Naive thymus-derived CD4-positive, alpha-beta T cell (primary cell): ENCODE results near the gene CFH. TPM values are rescaled to one million over a fixed set of nuclear protein-coding genes. Genes with fewer than 3 reads are reported as not detected.
"Not testable (repeated sequence)": the region's sequence is repeated elsewhere in the genome, so short reads cannot be mapped to it uniquely, and the experiment has no call there.

Experiments used
- ATAC-seq: fragments of 150-1000 bp; cut with Tn5 transposase; 2 replicates; pipeline ENCODE4 v1.10.0; 2021; ENCODE audit warnings: mild to moderate bottlenecking, moderate library complexity
- CTCF ChIA-PET: fragments of 350-600 bp; sonication (Branson Sonifier 250); formaldehyde crosslinking; loops from one replicate; lab custom pipeline; 2021; ENCODE audit warnings: antibody characterized with exemption; lab: Charles Lee
- POLR2A ChIA-PET: fragments of 350-600 bp; sonication (Branson Sonifier 250); formaldehyde crosslinking; loops from one replicate; lab custom pipeline; 2021; ENCODE audit warnings: antibody characterized with exemption, inconsistent platforms; lab: Charles Lee
- DNase-seq, 9 donors: peaks; one replicate each; pipeline versions ENCODE4 v3.0.0 to v3.0.0-alpha.2; 2020 to 2022; ENCODE audit warnings: mixed read lengths in 1 of 9
- H3K27ac ChIP-seq: one replicate; pipeline ENCODE4 v1.7.0; 2013; ENCODE audit warnings: mild to moderate bottlenecking, low read depth, low read length, moderate library complexity
- H3K27me3 ChIP-seq, 2 donors: one replicate each; pipeline ENCODE4 v1.7.0; 2013; ENCODE audit warnings: low read length in 2 of 2, mild to moderate bottlenecking in 2 of 2, moderate library complexity in 2 of 2; ENCODE audit not compliant: control insufficient read depth in 2 of 2, insufficient read depth in 2 of 2
- H3K36me3 ChIP-seq, 3 experiments: 1 replicate in 2 of 3; 2 replicates in 1 of 3; pipeline ENCODE4 v1.7.0; 2013; ENCODE audit warnings: low read length in 3 of 3, mild to moderate bottlenecking in 3 of 3, moderate library complexity in 1 of 3; ENCODE audit not compliant: insufficient read depth in 3 of 3, control insufficient read depth in 2 of 3
- H3K4me1 ChIP-seq, 2 donors: one replicate each; pipeline ENCODE4 v1.7.0; 2013; ENCODE audit warnings: low read length in 2 of 2, mild to moderate bottlenecking in 2 of 2, moderate library complexity in 1 of 2; ENCODE audit not compliant: control insufficient read depth in 2 of 2, insufficient read depth in 2 of 2
- H3K4me3 ChIP-seq: 2 replicates; pipeline ENCODE4 v1.7.0; 2013; ENCODE audit warnings: mild to moderate bottlenecking, low read length
- H3K9me3 ChIP-seq, 3 experiments: 1 replicate in 2 of 3; 2 replicates in 1 of 3; pipeline ENCODE4 v1.7.0; 2013; ENCODE audit warnings: low read length in 3 of 3; ENCODE audit not compliant: control insufficient read depth in 2 of 3
- H3K27ac Mint-ChIP-seq, 9 donors: one replicate each; pipeline ENCODE4 v1.8.0; 2020 to 2022; ENCODE audit warnings: mixed read lengths in 9 of 9, mild to moderate bottlenecking in 8 of 9, moderate library complexity in 5 of 9, inconsistent platforms in 2 of 9
- H3K27me3 Mint-ChIP-seq, 5 donors: one replicate each; pipeline ENCODE4 v1.8.0; 2021 to 2022; ENCODE audit warnings: mixed read lengths in 5 of 5, mild to moderate bottlenecking in 1 of 5
- H3K36me3 Mint-ChIP-seq, 5 donors: one replicate each; pipeline ENCODE4 v1.8.0; 2020 to 2022; ENCODE audit warnings: mixed read lengths in 5 of 5, mild to moderate bottlenecking in 3 of 5, inconsistent platforms in 1 of 5
- H3K4me1 Mint-ChIP-seq, 7 donors: one replicate each; pipeline ENCODE4 v1.8.0; 2020 to 2022; ENCODE audit warnings: mixed read lengths in 7 of 7, mild to moderate bottlenecking in 3 of 7, inconsistent platforms in 1 of 7
- H3K4me3 Mint-ChIP-seq, 10 donors: one replicate each; pipeline ENCODE4 v1.8.0; 2020 to 2022; ENCODE audit warnings: mild to moderate bottlenecking in 10 of 10, mixed read lengths in 10 of 10, moderate library complexity in 6 of 10, inconsistent platforms in 2 of 10
- H3K9me3 Mint-ChIP-seq, 11 donors: one replicate each; pipeline ENCODE4 v1.8.0; 2020 to 2022; ENCODE audit warnings: mixed read lengths in 11 of 11, mild to moderate bottlenecking in 4 of 11, inconsistent platforms in 1 of 11, moderate library complexity in 1 of 11
- intact Hi-C, 2 donors: fragments of 100-400 bp; cut with micrococcal nuclease; formaldehyde crosslinking; loops; one replicate each; pipeline ENCODE4 v1.15.1; 2023
- polyA plus RNA-seq, 2 donors: library from polyadenylated mRNA; unstranded; fragments of 300-500 nt; fragmentation: Illumina TruSeq; gene quantifications; one replicate each; pipeline ENCODE4 v1.2.3, GENCODE V29; 2021
- total RNA-seq, 6 experiments: library from RNA in 5 of 6; stranded (reverse) in 5 of 6; gene quantifications; 1 replicate in 5 of 6; 2 replicates in 1 of 6; pipeline ENCODE4 v1.2.3 and lab custom pipeline; 2021 to 2026

The CFH gene
- total and polyA plus RNA-seq, 7 experiments from 2014 or later, result 0.22 to 10.6 (median 1.3) TPM; not detected in 2

DNA sequence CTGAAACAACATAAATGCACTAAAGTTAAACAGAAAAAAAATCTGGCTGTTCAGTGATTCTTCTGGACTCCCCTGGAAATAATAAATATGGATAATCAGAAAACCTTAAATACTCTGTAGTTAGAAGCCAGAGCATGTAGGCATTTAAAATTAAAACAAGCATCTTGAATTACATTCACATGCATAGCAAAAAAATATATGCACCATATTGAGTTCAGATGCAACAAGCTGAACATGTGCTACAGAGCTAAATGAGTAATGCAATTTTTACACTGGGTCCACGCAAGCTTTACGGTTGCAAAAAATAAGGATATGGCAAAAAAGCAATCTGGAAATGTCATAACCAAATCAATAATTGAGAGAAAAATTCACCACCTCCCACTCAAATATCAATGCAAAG is 32.1 kb upstream of the CFH start:
- Mint-ChIP-seq H3K36me3 (no peaks in the 10 kb centered on the region), H3K4me1 (no peaks in the 10 kb centered on the region), H3K27ac (no peak overlapping the region), H3K4me3 (no peak overlapping the region), H3K27me3 (peaks cover 0 to 2% (median 0%) of the 10 kb centered on the region in 5 donors), H3K9me3 (peaks cover 0 to 2% (median 0%) of the 10 kb centered on the region in 11 donors)
- Histone ChIP-seq H3K36me3 (no peaks in the 10 kb centered on the region), H3K4me1 (no peaks in the 10 kb centered on the region), H3K27me3 (no peaks in the 10 kb centered on the region), H3K9me3 (no peaks in the 10 kb centered on the region), H3K4me3 (no peak overlapping the region), H3K27ac (no peak overlapping the region)
- no peak for DNase-seq
- ChIA-PET POLR2A (no interaction called here), CTCF (no interaction called here)
- intact Hi-C loops, result no loop called here
- no peak for ATAC-seq

DNA sequence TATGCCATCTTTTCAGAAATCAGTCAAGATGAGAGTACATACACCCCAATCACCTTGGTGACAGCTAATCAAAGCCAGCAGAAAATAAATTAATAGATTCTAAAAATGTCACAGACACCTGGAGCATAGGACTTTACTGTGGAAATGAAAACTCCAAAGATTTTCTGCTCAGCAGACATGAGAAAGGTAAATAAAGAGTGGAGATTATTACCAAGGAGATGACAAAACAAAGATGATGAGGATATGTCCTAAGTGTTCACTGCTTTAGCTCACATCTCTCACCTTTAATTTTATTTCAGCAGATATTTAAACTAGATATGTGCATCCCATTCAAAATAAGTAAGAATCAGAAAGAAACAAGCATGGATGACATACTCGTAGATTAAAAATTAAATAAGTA is 28.8 kb upstream of the CFH start:
- POLR2A ChIA-PET, result no interaction called here
- H3K27me3 Mint-ChIP-seq, result no peaks in the 10 kb centered on the region

DNA sequence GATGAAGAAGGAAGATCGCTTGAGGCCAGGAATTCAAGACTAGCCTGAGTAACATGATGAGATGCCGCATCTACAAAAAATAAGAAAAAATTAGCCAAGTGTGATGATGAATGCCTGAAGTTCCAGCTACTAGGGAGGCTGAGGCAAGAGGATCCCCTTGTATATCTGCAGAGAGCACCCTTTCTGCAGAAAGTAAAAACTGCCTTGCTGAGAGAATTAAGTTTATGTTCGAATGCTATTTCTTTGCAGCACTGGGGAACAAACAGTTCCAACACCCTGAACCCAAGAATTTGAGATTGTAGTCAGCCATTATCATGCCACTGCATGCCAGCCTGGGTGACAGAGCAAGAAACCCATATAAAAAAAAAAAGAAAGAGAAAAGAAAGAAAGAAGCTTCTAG is 23.0 kb upstream of the CFH start:
- ChIA-PET CTCF (no interaction called here), POLR2A (no interaction called here)
- Mint-ChIP-seq H3K36me3 (no peaks in the 10 kb centered on the region), H3K27me3 (no peaks in the 10 kb centered on the region), H3K4me1 (no peaks in the 10 kb centered on the region), H3K27ac (no peak overlapping the region), H3K4me3 (no peak overlapping the region), H3K9me3 (peaks cover 0 to 13% (median 4%) of the 10 kb centered on the region in 11 donors)
- intact Hi-C loops, result no loop called here
- Histone ChIP-seq H3K27me3 (no peaks in the 10 kb centered on the region), H3K36me3 (no peaks in the 10 kb centered on the region), H3K9me3 (no peaks in the 10 kb centered on the region), H3K4me1 (no peaks in the 10 kb centered on the region), H3K27ac (no peak overlapping the region), H3K4me3 (no peak overlapping the region)
- ATAC-seq (no peak), DNase-seq (no peak)

More for the DNA sequence above, 28.8 kb upstream of the CFH start:
- CTCF ChIA-PET, result no interaction called here
- Histone ChIP-seq H3K9me3 (no peaks in the 10 kb centered on the region), H3K27ac (no peak overlapping the region), H3K36me3 (no peaks in the 10 kb centered on the region), H3K4me1 (no peaks in the 10 kb centered on the region), H3K27me3 (no peaks in the 10 kb centered on the region), H3K4me3 (no peak overlapping the region)
- intact Hi-C loops, result no loop called here
- peaks cover 0 to 4% (median 0%) of the 10 kb centered on the region in 11 donors for H3K9me3 Mint-ChIP-seq
- no peak overlapping the region for H3K27ac Mint-ChIP-seq
- ATAC-seq (no peak), DNase-seq (no peak)
- H3K4me1 Mint-ChIP-seq, result no peaks in the 10 kb centered on the region
- no peaks in the 10 kb centered on the region for H3K36me3 Mint-ChIP-seq
- H3K4me3 Mint-ChIP-seq, result no peak overlapping the region

DNA sequence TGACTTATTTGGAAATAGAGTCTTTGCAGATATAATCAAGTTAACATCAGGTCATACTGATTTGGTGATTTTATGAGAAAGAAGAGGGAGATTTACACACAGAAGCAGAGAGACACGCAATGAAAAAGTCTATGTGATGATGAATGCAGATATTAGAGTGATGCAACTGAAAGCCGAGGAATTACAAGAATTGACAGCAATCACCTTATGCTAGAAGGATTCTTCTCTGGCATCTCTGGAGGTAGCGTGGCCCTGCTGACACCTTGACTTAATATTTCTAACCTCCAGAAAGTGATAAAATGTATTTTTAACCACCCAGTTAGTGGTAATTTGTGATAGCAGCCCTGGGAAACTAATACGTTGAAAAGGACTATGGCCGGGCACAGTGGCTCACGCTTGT is 14.2 kb upstream of the CFH start:
- Mint-ChIP-seq H3K9me3 (peaks cover 0 to 2% (median 0%) of the 10 kb centered on the region in 11 donors), H3K36me3 (no peaks in the 10 kb centered on the region), H3K27ac (no peak overlapping the region), H3K4me1 (no peaks in the 10 kb centered on the region), H3K27me3 (peaks cover 0 to 5% (median 2%) of the 10 kb centered on the region in 5 donors), H3K4me3 (no peak overlapping the region)
- H3K27ac ChIP-seq, result no peak overlapping the region
- no peak overlapping the region for H3K4me3 ChIP-seq
- H3K27me3 ChIP-seq, result no peaks in the 10 kb centered on the region
- no peaks in the 10 kb centered on the region for H3K4me1 ChIP-seq
- no peak for ATAC-seq
- DNase-seq, result no peak
- H3K36me3 ChIP-seq, result no peaks in the 10 kb centered on the region
- intact Hi-C loops, result no loop called here
- ChIA-PET POLR2A (no interaction called here), CTCF (no interaction called here)
- H3K9me3 ChIP-seq, result no peaks in the 10 kb centered on the region

DNA sequence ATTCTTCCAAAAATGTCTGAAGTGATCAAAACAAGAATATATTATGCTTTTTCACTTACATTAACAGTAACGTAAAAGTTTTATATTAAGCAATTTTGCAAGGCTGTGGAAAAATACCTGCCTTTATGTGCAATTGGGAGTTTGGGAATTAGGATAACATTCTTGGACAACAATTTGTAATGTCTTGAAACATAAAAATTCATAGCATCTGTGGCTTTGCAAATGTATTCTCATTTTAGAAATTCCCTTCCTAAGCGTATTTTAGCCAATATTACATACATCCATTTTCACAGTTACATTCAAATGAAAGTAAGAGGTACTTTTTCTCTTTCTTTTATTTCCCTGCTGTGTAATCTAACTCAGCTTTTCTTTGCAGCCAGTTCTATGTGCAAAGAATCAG is 13.4 kb upstream of the CFH start:
- Mint-ChIP-seq H3K9me3 (peaks cover 0 to 4% (median 0%) of the 10 kb centered on the region in 11 donors), H3K4me3 (no peak overlapping the region)
- POLR2A ChIA-PET, result no interaction called here

DNA sequence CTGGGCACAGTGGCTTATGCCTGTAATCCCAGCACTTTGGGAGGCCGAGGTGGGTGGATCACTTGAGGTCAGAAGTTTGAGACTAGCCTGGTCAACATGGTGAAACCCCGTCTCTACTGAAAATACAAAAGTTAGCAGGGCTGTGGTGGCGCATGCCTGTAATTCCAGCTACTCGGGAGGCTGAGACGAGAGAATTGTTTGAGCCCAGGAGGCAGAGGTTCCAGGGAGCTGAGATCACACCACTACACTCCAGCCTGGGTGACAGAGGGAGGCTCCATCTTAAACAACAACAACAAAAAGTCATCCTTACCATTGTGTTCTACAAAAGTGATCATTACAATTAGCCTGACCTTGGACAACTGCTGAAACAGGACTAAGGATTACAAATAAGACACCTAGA is 12.6 kb upstream of the CFH start:
- H3K9me3 Mint-ChIP-seq, H3K36me3 Mint-ChIP-seq, CTCF ChIA-PET, H3K27ac Mint-ChIP-seq, DNase-seq, H3K4me1 ChIP-seq, H3K9me3 ChIP-seq, H3K4me3 ChIP-seq, intact Hi-C loops, H3K27me3 Mint-ChIP-seq, ATAC-seq, H3K4me1 Mint-ChIP-seq, H3K4me3 Mint-ChIP-seq, POLR2A ChIA-PET, H3K27me3 ChIP-seq, H3K27ac ChIP-seq, H3K36me3 ChIP-seq: not testable (repeated sequence)

More for the DNA sequence above, 13.4 kb upstream of the CFH start:
- DNase-seq (no peak), ATAC-seq (no peak)
- H3K27me3 ChIP-seq, result no peaks in the 10 kb centered on the region
- Mint-ChIP-seq H3K4me1 (no peaks in the 10 kb centered on the region), H3K27ac (no peak overlapping the region), H3K36me3 (no peaks in the 10 kb centered on the region), H3K27me3 (peaks cover 0 to 5% (median 2%) of the 10 kb centered on the region in 5 donors)
- no peaks in the 10 kb centered on the region for H3K9me3 ChIP-seq
- CTCF ChIA-PET, result no interaction called here
- no peak overlapping the region for H3K4me3 ChIP-seq
- H3K27ac ChIP-seq, result no peak overlapping the region
- no peaks in the 10 kb centered on the region for H3K36me3 ChIP-seq
- no peaks in the 10 kb centered on the region for H3K4me1 ChIP-seq
- intact Hi-C loops, result no loop called here

DNA sequence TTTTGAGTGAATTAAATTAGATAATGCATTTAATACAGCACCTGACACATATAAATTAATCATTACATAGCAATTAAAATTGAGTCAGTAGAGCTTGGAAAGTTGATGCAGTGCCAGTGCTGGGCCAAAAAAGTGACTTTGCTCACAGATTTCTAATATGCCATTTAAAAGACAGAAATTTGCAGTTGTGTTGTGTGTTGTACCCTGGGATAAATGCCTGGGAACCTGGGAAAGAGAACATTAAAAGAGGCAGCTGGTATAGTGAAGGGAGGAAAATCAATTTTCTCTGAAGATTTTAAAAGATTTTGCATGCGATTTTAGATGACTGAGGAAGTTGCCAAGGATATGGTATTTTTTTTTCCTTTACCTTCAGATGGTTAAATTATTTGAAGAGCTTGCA is 10.9 kb upstream of the CFH start:
- Histone ChIP-seq H3K27me3 (no peaks in the 10 kb centered on the region), H3K27ac (no peak overlapping the region), H3K4me1 (no peaks in the 10 kb centered on the region), H3K4me3 (no peak overlapping the region), H3K36me3 (no peaks in the 10 kb centered on the region), H3K9me3 (no peaks in the 10 kb centered on the region)
- ChIA-PET POLR2A (no interaction called here), CTCF (no interaction called here)
- H3K36me3 Mint-ChIP-seq, result no peaks in the 10 kb centered on the region
- no peak overlapping the region for H3K27ac Mint-ChIP-seq
- ATAC-seq (no peak), DNase-seq (no peak)
- intact Hi-C loops, result no loop called here
- H3K4me1 Mint-ChIP-seq, result no peaks in the 10 kb centered on the region
- no peak overlapping the region for H3K4me3 Mint-ChIP-seq
- peaks cover 0 to 2% (median 0%) of the 10 kb centered on the region in 11 donors for H3K9me3 Mint-ChIP-seq
- H3K27me3 Mint-ChIP-seq, result peaks cover 0 to 9% (median 0%) of the 10 kb centered on the region in 5 donors
